Thyroid gland (tissue), 4 donors: ENCODE measurements around the gene HOXC11. TPM values are rescaled to one million over a fixed set of nuclear protein-coding genes. Genes with fewer than 3 reads are reported as not detected.

Experiments
- DNase-seq, 2 donors: peaks; one replicate each; pipeline ENCODE4 v3.0.0-alpha.2; 2019
- H3K27ac ChIP-seq, 3 donors: fragments of 200-600 bp; sonication (generic); 1 replicate in 2 of 3; 2 replicates in 1 of 3; pipeline ENCODE4 v1.5.1; 2016 to 2019; ENCODE audit warnings: mild to moderate bottlenecking in 1 of 3, moderate library complexity in 1 of 3
- H3K27me3 ChIP-seq: fragments of 200-600 bp; sonication (generic); one replicate; pipeline ENCODE4 v1.5.1; 2019
- H3K36me3 ChIP-seq, 2 donors: fragments of 200-600 bp; sonication (generic); one replicate each; pipeline ENCODE4 v1.5.1; 2016 to 2019
- H3K4me1 ChIP-seq, 2 donors: fragments of 200-600 bp; sonication (generic); one replicate each; pipeline ENCODE4 v1.5.1; 2017 to 2019
- H3K4me3 ChIP-seq, 3 donors: fragments of 200-600 bp; sonication (generic); replicated peaks in 1 of 3; 1 replicate in 2 of 3; 2 replicates in 1 of 3; pipeline ENCODE4 v1.5.1; 2016; ENCODE audit warnings: mild to moderate bottlenecking in 1 of 3
- H3K9me3 ChIP-seq: fragments of 200-600 bp; sonication (generic); one replicate; pipeline ENCODE4 v1.5.1; 2017
- CTCF ChIP-seq, 6 experiments: fragments of 200-600 bp in 3 of 6; fragments of 450-650 bp in 3 of 6; sonication (generic) in 3 of 6; IDR thresholded peaks; one replicate each; pipeline ENCODE4 v1.5.1; 2016 to 2019; ENCODE audit warnings: antibody characterized with exemption in 6 of 6, mild to moderate bottlenecking in 2 of 6, inconsistent platforms in 1 of 6, moderate library complexity in 1 of 6
- POLR2A ChIP-seq, 2 donors: fragments of 450-650 bp; IDR thresholded peaks; one replicate each; pipeline ENCODE4 v1.6.1; 2017; ENCODE audit warnings: antibody characterized with exemption in 2 of 2, mild to moderate bottlenecking in 2 of 2, moderate library complexity in 1 of 2
- WGBS, 2 donors: methylation state at CpG; one replicate each; pipeline ENCODE4 v1.1.5; 2017; 5-methylcytosine and 5-hydroxymethylcytosine counted together
- intact Hi-C: fragments of 100-400 bp; cut with DNase I; formaldehyde crosslinking; loops from one replicate; pipeline ENCODE4 v1.15.1; 2023
- total RNA-seq, 4 donors: library from RNA; depleted of rRNA; stranded (reverse); fragments of >200 nt; gene quantifications; one replicate each; pipeline ENCODE4 v1.2.3, GENCODE V29; 2016

Gene HOXC11
- total RNA-seq, 4 donors from 2014 or later: not detected

GRCh38 chr12:53941187-53941586 is 31.7 kb upstream of the HOXC11 start:
- no peak for DNase-seq
- intact Hi-C loops: no loop called here
- Histone ChIP-seq H3K27ac (no peak overlapping the region), H3K36me3 (no peaks in the 10 kb centered on the region), H3K27me3 (peaks cover 63% of the 10 kb centered on the region), H3K4me3 (no peak overlapping the region), H3K4me1 (peaks cover 0 to 17% of the 10 kb centered on the region in 2 donors), H3K9me3 (no peaks in the 10 kb centered on the region)
- TF ChIP-seq POLR2A (IDR thresholded peaks at IDR 0.05): no peak
- TF ChIP-seq CTCF (IDR thresholded peaks at IDR 0.05): no peak

GRCh38 chr12:53941750-53942149 is 31.2 kb upstream of the HOXC11 start:
- Histone ChIP-seq H3K4me3 (no peak overlapping the region), H3K27me3 (peaks cover 68% of the 10 kb centered on the region), H3K36me3 (no peaks in the 10 kb centered on the region), H3K27ac (no peak overlapping the region), H3K4me1 (peaks cover 0 to 17% of the 10 kb centered on the region in 2 donors), H3K9me3 (no peaks in the 10 kb centered on the region)
- intact Hi-C loops: no loop called here
- TF ChIP-seq POLR2A (IDR thresholded peaks at IDR 0.05): no peak
- no peak for DNase-seq
- 16 to 20% methylated on average over 5 of the region's 5 CpGs for WGBS, 2 donors

- TF ChIP-seq POLR2A (IDR thresholded peaks at IDR 0.05) (no peak), CTCF (IDR thresholded peaks at IDR 0.05) (no peak)
- Histone ChIP-seq H3K36me3 (no peaks in the 10 kb centered on the region), H3K4me1 (peaks cover 0 to 17% of the 10 kb centered on the region in 2 donors), H3K9me3 (no peaks in the 10 kb centered on the region), H3K27me3 (peaks cover 72% of the 10 kb centered on the region), H3K27ac (no peak overlapping the region), H3K4me3 (no peak overlapping the region)
- WGBS, 2 donors: 27 to 37% methylated on average over 2 of the region's 2 CpGs
- no peak for DNase-seq
- intact Hi-C loops: no loop called here
These were observed 30.4 kb upstream of the HOXC11 start for GRCh38 chr12:53942467-53942997.

GRCh38 chr12:53944209-53944608 is 28.7 kb upstream of the HOXC11 start:
- intact Hi-C loops: no loop called here
- Histone ChIP-seq H3K27ac (no peak overlapping the region), H3K4me1 (peaks cover 0 to 6% of the 10 kb centered on the region in 2 donors), H3K4me3 (no peak overlapping the region), H3K9me3 (no peaks in the 10 kb centered on the region), H3K27me3 (peaks cover 65% of the 10 kb centered on the region), H3K36me3 (no peaks in the 10 kb centered on the region)
- WGBS, 2 donors: 29 to 31% methylated on average over 4 of the region's 4 CpGs
- no peak for DNase-seq
- TF ChIP-seq POLR2A (IDR thresholded peaks at IDR 0.05) (no peak), CTCF (IDR thresholded peaks at IDR 0.05) (no peak)

GRCh38 chr12:53944907-53945847 is 27.7 kb upstream of the HOXC11 start:
- no peaks in the 10 kb centered on the region for H3K4me1 ChIP-seq
- DNase-seq: no peak
- intact Hi-C loops: no loop called here
- H3K27me3 ChIP-seq: peaks cover 60% of the 10 kb centered on the region
- no peaks in the 10 kb centered on the region for H3K36me3 ChIP-seq
- H3K9me3 ChIP-seq: no peaks in the 10 kb centered on the region
- 12 to 16% methylated on average over 48 to 51 of the region's 51 CpGs for WGBS, 2 donors
- TF ChIP-seq POLR2A (IDR thresholded peaks at IDR 0.05) (no peak), CTCF (IDR thresholded peaks at IDR 0.05) (no peak)
- H3K4me3 ChIP-seq: no peak overlapping the region
- H3K27ac ChIP-seq: no peak overlapping the region
